Astrocyte of the spinal cord (primary cell): ENCODE measurements around the gene ADAMTSL1.

Experiments used
- DNase-seq: peaks from one replicate; pipeline ENCODE4 v3.0.0; 2011; ENCODE audit warnings: low read depth, low spot score
- H3K4me3 ChIP-seq: 2 replicates; pipeline ENCODE4 v1.5.1; 2011; ENCODE audit warnings: low read depth, mild to moderate bottlenecking, low read length, moderate library complexity
- in situ Hi-C: cut with HindIII; loops from 2 replicates; pipeline ENCODE4 v1.10.0; 2017; ENCODE audit warnings: low sequenced_read_pairs
- TF ChIP-seq, protein P1 (sequence below): IDR thresholded peaks from 2 replicates; pipeline ENCODE4 v1.5.1; 2012; ENCODE audit warnings: low read depth, mild to moderate bottlenecking, low read length, inconsistent platforms

Gene ADAMTSL1

DNA sequence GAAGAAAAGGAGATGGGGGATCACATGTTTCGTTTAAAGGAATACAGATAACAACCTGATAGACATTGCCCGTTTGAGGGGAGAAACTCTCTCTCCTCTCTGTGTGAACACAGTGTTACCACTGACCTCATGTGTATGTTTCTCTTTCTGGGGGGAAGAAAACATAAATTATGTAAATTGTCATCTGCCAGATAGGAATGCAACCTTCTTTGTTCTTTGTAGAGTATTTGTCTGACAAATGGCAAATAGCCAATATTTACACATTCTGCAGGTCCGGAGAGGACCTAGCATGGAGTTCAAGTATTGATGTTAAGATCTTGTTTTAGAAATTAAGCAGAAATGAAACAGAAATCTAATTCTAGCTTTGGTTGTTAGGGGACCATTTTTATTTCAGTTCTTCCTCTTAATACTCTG, 282.8 kb downstream of the ADAMTSL1 start:
- TF ChIP-seq, protein P1, sequence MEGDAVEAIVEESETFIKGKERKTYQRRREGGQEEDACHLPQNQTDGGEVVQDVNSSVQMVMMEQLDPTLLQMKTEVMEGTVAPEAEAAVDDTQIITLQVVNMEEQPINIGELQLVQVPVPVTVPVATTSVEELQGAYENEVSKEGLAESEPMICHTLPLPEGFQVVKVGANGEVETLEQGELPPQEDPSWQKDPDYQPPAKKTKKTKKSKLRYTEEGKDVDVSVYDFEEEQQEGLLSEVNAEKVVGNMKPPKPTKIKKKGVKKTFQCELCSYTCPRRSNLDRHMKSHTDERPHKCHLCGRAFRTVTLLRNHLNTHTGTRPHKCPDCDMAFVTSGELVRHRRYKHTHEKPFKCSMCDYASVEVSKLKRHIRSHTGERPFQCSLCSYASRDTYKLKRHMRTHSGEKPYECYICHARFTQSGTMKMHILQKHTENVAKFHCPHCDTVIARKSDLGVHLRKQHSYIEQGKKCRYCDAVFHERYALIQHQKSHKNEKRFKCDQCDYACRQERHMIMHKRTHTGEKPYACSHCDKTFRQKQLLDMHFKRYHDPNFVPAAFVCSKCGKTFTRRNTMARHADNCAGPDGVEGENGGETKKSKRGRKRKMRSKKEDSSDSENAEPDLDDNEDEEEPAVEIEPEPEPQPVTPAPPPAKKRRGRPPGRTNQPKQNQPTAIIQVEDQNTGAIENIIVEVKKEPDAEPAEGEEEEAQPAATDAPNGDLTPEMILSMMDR: no peak
- in situ Hi-C loops: no loop called here
- DNase-seq: peak; percentile 5
- H3K4me3 ChIP-seq: no peak overlapping the region

DNA sequence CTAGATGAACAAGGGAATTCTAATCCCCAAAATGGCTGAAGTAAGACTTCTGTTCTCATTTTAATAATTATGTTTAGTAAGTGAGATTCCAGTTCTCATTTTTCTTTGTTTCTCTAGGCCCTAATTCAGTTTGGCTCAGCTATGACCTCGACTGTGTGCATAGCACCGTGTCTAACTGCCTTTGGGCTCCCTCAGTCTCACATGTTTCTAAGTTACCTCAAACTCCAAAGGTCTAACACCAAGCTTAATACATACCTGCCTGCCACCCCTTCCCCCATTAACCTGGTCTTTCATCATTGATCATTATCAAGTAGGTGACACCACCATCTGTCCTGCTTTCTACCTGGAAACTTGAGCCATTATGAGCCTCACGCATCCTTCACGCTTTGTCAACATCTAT, 285.9 kb downstream of the ADAMTSL1 start:
- in situ Hi-C loops: no loop called here
- TF ChIP-seq, protein P1: no peak
- no peak for DNase-seq
- H3K4me3 ChIP-seq: no peak overlapping the region

DNA sequence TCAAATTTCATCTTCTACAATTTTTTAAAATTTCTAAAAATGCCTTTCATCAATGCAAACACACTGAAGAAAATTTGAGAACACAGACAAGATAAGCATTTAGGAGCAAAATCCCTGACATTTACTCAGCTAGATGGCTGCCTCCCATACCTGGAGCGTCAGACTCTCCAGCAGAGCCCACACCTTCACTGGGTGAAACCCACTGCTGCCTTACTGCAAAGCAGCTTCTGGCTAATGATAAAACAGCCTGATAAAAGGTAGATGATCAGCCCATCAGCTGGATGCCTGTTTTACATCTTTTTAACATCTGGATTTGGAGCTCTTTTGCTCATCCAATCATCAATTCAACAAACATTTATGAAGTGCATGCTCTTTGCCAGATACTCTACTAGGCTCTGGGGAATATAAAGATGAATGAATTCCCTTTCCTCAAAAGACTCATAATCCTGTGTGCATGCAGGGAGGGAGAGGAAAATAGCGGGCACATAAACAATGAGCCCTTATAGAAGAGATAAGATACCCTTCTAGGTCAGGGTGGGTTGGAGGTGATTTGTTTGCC, 287.9 kb downstream of the ADAMTSL1 start:
- in situ Hi-C loops: no loop called here
- TF ChIP-seq, protein P1: no peak
- H3K4me3 ChIP-seq: no peak overlapping the region
- DNase-seq: no peak

DNA sequence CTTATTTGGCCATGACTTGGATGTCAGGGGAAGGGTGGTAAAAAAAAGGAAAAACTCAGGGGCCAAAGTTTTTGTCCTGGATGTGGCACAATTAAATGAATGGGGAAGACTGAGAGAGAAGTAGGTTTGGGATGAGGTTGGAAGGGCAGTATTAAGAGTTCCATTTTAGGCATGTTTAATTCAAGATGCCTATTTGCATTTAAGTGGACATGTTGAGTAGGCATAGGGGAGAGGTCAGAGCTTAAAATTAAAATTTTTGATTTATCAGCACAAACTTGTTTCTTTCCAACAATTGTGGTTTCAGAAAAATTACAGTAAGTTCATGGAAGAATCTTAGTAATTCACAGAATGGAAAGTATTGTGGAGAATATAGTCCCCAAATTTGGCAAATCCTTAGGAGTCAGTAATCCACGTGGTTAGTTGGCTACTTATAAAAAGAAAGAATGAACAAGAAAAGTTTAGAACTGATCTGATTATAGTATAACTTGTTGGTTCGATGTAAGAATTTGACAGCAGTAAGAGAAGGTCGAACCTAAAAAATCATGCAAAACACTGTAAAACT, 293.1 kb downstream of the ADAMTSL1 start:
- DNase-seq: no peak
- no peak overlapping the region for H3K4me3 ChIP-seq
- TF ChIP-seq, protein P1: no peak
- in situ Hi-C loops: no loop called here

DNA sequence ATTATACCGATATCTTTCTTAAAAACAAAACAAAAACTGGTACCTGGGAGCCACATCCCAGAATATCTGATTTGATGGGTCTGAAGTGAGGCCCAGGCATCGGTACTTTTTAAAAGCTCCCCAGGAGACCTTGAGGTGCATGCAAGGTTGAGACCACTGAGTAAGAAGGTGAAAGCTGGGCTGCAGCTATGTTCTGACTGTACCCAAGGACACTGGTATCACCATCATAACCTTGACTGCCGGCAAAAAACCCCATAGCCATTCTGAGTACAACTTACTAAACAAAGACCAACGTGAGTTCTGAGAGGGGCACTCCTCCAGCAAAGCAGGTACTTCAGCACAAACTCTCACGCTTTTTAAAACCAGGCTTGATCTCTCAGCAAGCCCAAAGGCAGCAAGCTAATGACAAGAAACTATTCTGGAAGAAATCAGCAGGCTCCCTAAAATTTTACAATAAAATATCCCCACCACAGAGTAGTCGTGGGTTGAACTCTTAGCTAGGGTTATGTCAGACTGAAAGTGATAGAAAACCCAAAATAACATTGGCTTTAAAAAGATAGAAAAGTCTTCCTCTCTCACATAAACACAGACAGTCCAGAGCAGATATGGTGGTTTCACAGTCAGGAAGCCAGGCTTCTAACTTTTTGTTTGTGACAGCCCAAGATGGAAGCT, 295.1 kb downstream of the ADAMTSL1 start:
- DNase-seq: no peak
- in situ Hi-C loops: no loop called here
- TF ChIP-seq, protein P1: no peak
- H3K4me3 ChIP-seq: no peak overlapping the region

DNA sequence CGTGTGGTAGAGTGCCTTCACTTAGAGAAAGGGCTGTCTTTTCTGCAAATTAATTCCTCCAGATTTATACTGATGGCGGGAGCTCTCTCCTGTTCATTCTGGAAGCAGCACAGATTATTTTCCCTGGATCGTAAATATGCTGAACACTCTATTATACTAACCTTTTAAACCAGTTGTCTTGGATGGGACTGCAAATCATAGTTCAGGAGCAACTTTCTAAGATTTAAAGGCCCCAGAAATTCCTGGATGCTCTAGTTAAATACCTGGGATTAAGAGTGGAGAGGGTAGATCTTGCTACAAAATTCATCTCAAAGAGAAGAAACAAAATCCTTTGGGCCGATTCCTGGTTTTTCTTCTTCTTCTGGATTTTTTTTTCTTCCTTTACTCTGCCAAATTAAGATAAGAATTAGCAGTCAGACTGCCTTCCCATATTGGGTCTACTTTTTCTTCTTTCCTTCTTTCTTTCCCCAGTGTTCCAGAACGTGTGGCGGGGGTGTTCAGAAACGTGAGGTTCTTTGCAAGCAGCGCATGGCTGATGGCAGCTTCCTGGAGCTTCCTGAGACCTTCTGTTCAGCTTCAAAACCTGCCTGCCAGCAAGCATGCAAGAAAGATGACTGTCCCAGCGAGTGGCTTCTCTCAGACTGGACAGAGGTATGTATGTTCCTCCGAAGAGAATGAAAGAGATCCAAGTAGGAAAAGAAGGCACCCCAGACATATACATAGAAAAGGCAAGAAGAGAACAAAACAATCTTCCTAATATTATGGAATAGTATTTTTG, 296.4 kb downstream of the ADAMTSL1 start:
- no peak for DNase-seq
- H3K4me3 ChIP-seq: no peak overlapping the region
- in situ Hi-C loops: no loop called here
- TF ChIP-seq, protein P1: no peak
